H9 (cell line): Measurements from ENCODE around the gene TYK2. TPM values are rescaled to one million over a fixed set of nuclear protein-coding genes. Genes with fewer than 3 reads are reported as not detected.

Source experiments
- DNase-seq: peaks from one replicate; pipeline ENCODE4 v3.0.0-alpha.2; 2017
- H2AFZ ChIP-seq: one replicate; pipeline ENCODE4 v1.6.1; 2013; ENCODE audit warnings: mild to moderate bottlenecking, low read length, control low read depth, moderate library complexity
- H2AK5ac ChIP-seq: 2 replicates; pipeline ENCODE4 v1.6.1; 2013; ENCODE audit warnings: low read length, control low read depth, mixed read lengths; ENCODE audit not compliant: insufficient read length
- H2BK120ac ChIP-seq: one replicate; pipeline ENCODE4 v1.6.1; 2013; ENCODE audit warnings: low read depth, mild to moderate bottlenecking, low read length, control low read depth, inconsistent platforms; ENCODE audit not compliant: poor library complexity, severe bottlenecking
- H2BK12ac ChIP-seq: 2 replicates; pipeline ENCODE4 v1.6.1; 2013; ENCODE audit warnings: low read length, control low read depth, mixed read lengths, low read depth; ENCODE audit not compliant: insufficient read length
- H2BK15ac ChIP-seq: 2 replicates; pipeline ENCODE4 v1.6.1; 2013; ENCODE audit warnings: low read depth, low read length, control low read depth
- H2BK20ac ChIP-seq: one replicate; pipeline ENCODE4 v1.6.1; 2013; ENCODE audit warnings: low read depth, mild to moderate bottlenecking, low read length, control low read depth, inconsistent platforms; ENCODE audit not compliant: poor library complexity, severe bottlenecking
- H2BK5ac ChIP-seq: 2 replicates; pipeline ENCODE4 v1.6.1; 2013; ENCODE audit warnings: low read length, control low read depth, mixed read lengths; ENCODE audit not compliant: insufficient read length
- H3K14ac ChIP-seq: 2 replicates; pipeline ENCODE4 v1.6.1; 2013; ENCODE audit warnings: low read length, control low read depth; ENCODE audit not compliant: insufficient read depth
- H3K18ac ChIP-seq: 2 replicates; pipeline ENCODE4 v1.6.1; 2013; ENCODE audit warnings: low read depth, mild to moderate bottlenecking, mixed read lengths, low read length, control low read depth; ENCODE audit not compliant: insufficient read length
- H3K23ac ChIP-seq: 2 replicates; pipeline ENCODE4 v1.6.1; 2013; ENCODE audit warnings: low read length, control low read depth, mixed read lengths, low read depth; ENCODE audit not compliant: insufficient read length
- H3K23me2 ChIP-seq: 2 replicates; pipeline ENCODE4 v1.6.1; 2013; ENCODE audit warnings: low read depth, mild to moderate bottlenecking, mixed read lengths, low read length, control low read depth; ENCODE audit not compliant: insufficient read length, poor library complexity, severe bottlenecking
- H3K27ac ChIP-seq: 2 replicates; pipeline ENCODE4 v1.5.1; 2013; ENCODE audit warnings: low read length, control low read depth, mixed read lengths, low read depth; ENCODE audit not compliant: insufficient read length
- H3K27me3 ChIP-seq: 2 replicates; pipeline ENCODE4 v1.6.1; 2013; ENCODE audit warnings: low read length, control low read depth, inconsistent platforms; ENCODE audit not compliant: insufficient read depth
- H3K4ac ChIP-seq: 2 replicates; pipeline ENCODE4 v1.6.1; 2013; ENCODE audit warnings: low read depth, mild to moderate bottlenecking, control low read depth, inconsistent platforms, low read length, moderate library complexity
- H3K4me1 ChIP-seq: 2 replicates; pipeline ENCODE4 v1.6.1; 2013; ENCODE audit warnings: low read length, control low read depth, inconsistent platforms; ENCODE audit not compliant: insufficient read depth
- H3K4me2 ChIP-seq: 2 replicates; pipeline ENCODE4 v1.6.1; 2013; ENCODE audit warnings: low read length, control low read depth, mixed read lengths; ENCODE audit not compliant: insufficient read length, insufficient read depth
- H3K56ac ChIP-seq: 2 replicates; pipeline ENCODE4 v1.6.1; 2013; ENCODE audit warnings: low read depth, mild to moderate bottlenecking, mixed read lengths, low read length, control low read depth; ENCODE audit not compliant: insufficient read length
- H3K79me1 ChIP-seq: 2 replicates; pipeline ENCODE4 v1.6.1; 2013; ENCODE audit warnings: low read depth, mild to moderate bottlenecking, moderate library complexity, low read length, control low read depth, inconsistent platforms; ENCODE audit not compliant: insufficient read depth, poor library complexity, severe bottlenecking
- H3K79me2 ChIP-seq: 2 replicates; pipeline ENCODE4 v1.6.1; 2013; ENCODE audit warnings: low read length, control low read depth, inconsistent platforms; ENCODE audit not compliant: insufficient read depth
- H3K9ac ChIP-seq: 2 replicates; pipeline ENCODE4 v1.6.1; 2013; ENCODE audit warnings: low read length, control low read depth, mixed read lengths; ENCODE audit not compliant: insufficient read length; ENCODE audit errors: extremely low read depth
- H3K9me3 ChIP-seq: one replicate; pipeline ENCODE4 v1.6.1; 2013; ENCODE audit warnings: low read depth, low read length, inconsistent platforms; ENCODE audit not compliant: control insufficient read depth
- H3T11ph ChIP-seq: one replicate; pipeline ENCODE4 v1.6.1; 2013; ENCODE audit warnings: mild to moderate bottlenecking, low read length, control low read depth, inconsistent platforms
- H4K20me1 ChIP-seq: one replicate; pipeline ENCODE4 v1.6.1; 2013; ENCODE audit not compliant: control insufficient read depth, insufficient read length, insufficient read depth
- H4K5ac ChIP-seq: 2 replicates; pipeline ENCODE4 v1.6.1; 2013; ENCODE audit warnings: low read depth, mild to moderate bottlenecking, mixed read lengths, low read length, control low read depth; ENCODE audit not compliant: insufficient read length
- H4K8ac ChIP-seq: replicated peaks from 2 replicates; pipeline ENCODE4 v1.6.1; 2013; ENCODE audit warnings: low read length, control low read depth, mixed read lengths, low read depth; ENCODE audit not compliant: insufficient read length
- H4K91ac ChIP-seq: 2 replicates; pipeline ENCODE4 v1.6.1; 2013; ENCODE audit warnings: low read depth, mild to moderate bottlenecking, moderate library complexity, mixed read lengths, low read length, control low read depth; ENCODE audit not compliant: insufficient read length
- H3K27ac Mint-ChIP-seq, 3 experiments: 2 replicates in 2 of 3; 3 replicates in 1 of 3; pipeline ENCODE4 v1.8.0; 2020 to 2021; ENCODE audit warnings: mixed read lengths in 3 of 3, mild to moderate bottlenecking in 1 of 3, moderate library complexity in 1 of 3
- H3K27me3 Mint-ChIP-seq: 2 replicates; pipeline ENCODE4 v1.8.0; 2021; ENCODE audit warnings: low read depth, mild to moderate bottlenecking, moderate library complexity, mixed read lengths
- H3K36me3 Mint-ChIP-seq, 3 experiments: 2 replicates in 2 of 3; 3 replicates in 1 of 3; pipeline ENCODE4 v1.8.0; 2020 to 2021; ENCODE audit warnings: low read depth in 3 of 3, mixed read lengths in 3 of 3; ENCODE audit not compliant: insufficient read depth in 1 of 3
- H3K4me1 Mint-ChIP-seq, 2 experiments: 2 replicates each; pipeline ENCODE4 v1.8.0; 2020; ENCODE audit warnings: mixed read lengths in 2 of 2
- H3K4me3 Mint-ChIP-seq, 2 experiments: 2 replicates in 1 of 2; 3 replicates in 1 of 2; pipeline ENCODE4 v1.8.0; 2020 to 2021; ENCODE audit warnings: mild to moderate bottlenecking in 2 of 2, mixed read lengths in 2 of 2, moderate library complexity in 1 of 2
- H3K9me3 Mint-ChIP-seq, 2 experiments: 2 replicates in 1 of 2; 3 replicates in 1 of 2; pipeline ENCODE4 v1.8.0; 2020; ENCODE audit warnings: mild to moderate bottlenecking in 2 of 2, mixed read lengths in 2 of 2, moderate library complexity in 1 of 2
- CTCF ChIP-seq: fragments of 200-600 bp; sonication (generic); conservative IDR thresholded peaks from 3 replicates; pipeline ENCODE4 v1.8.0; 2021; ENCODE audit warnings: antibody characterized with exemption, mild to moderate bottlenecking
- WGBS: extraction: QIAGEN DNeasy Blood & Tissue Kit; methylation state at CpG from one replicate; pipeline ENCODE4 v1.1.7; 2013; ENCODE audit warnings: missing lambda C conversion rate, low lambda C conversion rate, mixed read lengths; ENCODE audit not compliant: insufficient read length; ENCODE audit errors: extremely low coverage; 5-methylcytosine and 5-hydroxymethylcytosine counted together
- total RNA-seq: library from RNA; stranded (reverse); gene quantifications from 2 replicates; pipeline ENCODE4 v1.2.1, GENCODE V29; 2021

Gene TYK2
- total RNA-seq, 1 experiment from 2014 or later = 61.4 TPM

DNA sequence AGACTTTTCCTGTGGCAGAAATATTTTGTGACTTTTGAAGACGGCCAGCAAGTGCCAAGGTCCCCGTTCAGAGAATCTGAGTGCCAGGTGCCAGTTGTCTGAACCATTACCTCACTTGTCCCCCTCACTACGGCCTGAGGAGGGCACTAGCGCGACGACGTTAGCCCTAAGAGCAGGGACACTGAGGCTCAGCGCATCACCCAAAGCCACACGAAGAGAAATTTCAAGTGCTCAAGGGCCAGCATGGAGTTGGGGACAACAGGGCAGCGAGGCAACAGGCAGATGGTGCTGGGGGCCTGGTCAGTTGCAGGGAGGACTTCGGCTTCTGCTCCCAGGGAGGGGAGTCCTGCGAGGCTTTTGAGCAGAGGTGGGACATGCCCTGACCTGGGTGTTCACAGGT, 9.5 kb upstream of the TYK2 start:
- Histone ChIP-seq H2BK15ac (no peak overlapping the region), H3T11ph (no peak overlapping the region), H3K27ac (no peak overlapping the region), H3K23me2 (peaks cover 3% of the 10 kb centered on the region), H3K56ac (no peak overlapping the region), H2BK5ac (no peak overlapping the region), H2AFZ (no peak overlapping the region), H3K9me3 (no peaks in the 10 kb centered on the region), H2BK20ac (no peak overlapping the region), H3K79me2 (no peaks in the 10 kb centered on the region), H4K5ac (no peak overlapping the region), H2BK12ac (peak overlapping the region; percentile 33), H3K4me1 (no peaks in the 10 kb centered on the region), H2AK5ac (no peak overlapping the region), H4K8ac (no peak overlapping the region), H3K79me1 (no peaks in the 10 kb centered on the region), H2BK120ac (no peak overlapping the region), H3K4ac (no peak overlapping the region), H3K9ac (no peak overlapping the region), H4K91ac (no peak overlapping the region), H3K14ac (no peak overlapping the region), H4K20me1 (no peaks in the 10 kb centered on the region), H3K23ac (no peak overlapping the region), H3K27me3 (no peaks in the 10 kb centered on the region), H3K18ac (peak overlapping the region; percentile 42), H3K4me2 (no peak overlapping the region)
- Mint-ChIP-seq H3K36me3 (peaks cover 15 to 38% (median 29%) of the 10 kb centered on the region in 3 experiments; a peak in 6 of 7 replicates), H3K27ac (peak overlapping the region in 2 of 3 experiments; percentile 34 to 83; a peak in 2 of 7 replicates), H3K4me1 (peaks cover 8 to 9% of the 10 kb centered on the region in 2 experiments; a peak in 3 of 4 replicates), H3K9me3 (no peaks in the 10 kb centered on the region), H3K4me3 (no peak overlapping the region), H3K27me3 (peaks cover 2% of the 10 kb centered on the region; the same call in 1 of the 2 replicates)
- DNase-seq = peak; percentile 68
- TF ChIP-seq CTCF = peak; percentile 58
- WGBS = no CpG with 5 or more reads among the region's 12 CpGs
